ENCODE results near the gene GPC6. TPM values are rescaled to one million over a fixed set of nuclear protein-coding genes. Genes with fewer than 3 reads are reported as not detected.

Gene GPC6
- total RNA-seq, 1 donor from 2014 or later, result 16.1 TPM

DNA sequence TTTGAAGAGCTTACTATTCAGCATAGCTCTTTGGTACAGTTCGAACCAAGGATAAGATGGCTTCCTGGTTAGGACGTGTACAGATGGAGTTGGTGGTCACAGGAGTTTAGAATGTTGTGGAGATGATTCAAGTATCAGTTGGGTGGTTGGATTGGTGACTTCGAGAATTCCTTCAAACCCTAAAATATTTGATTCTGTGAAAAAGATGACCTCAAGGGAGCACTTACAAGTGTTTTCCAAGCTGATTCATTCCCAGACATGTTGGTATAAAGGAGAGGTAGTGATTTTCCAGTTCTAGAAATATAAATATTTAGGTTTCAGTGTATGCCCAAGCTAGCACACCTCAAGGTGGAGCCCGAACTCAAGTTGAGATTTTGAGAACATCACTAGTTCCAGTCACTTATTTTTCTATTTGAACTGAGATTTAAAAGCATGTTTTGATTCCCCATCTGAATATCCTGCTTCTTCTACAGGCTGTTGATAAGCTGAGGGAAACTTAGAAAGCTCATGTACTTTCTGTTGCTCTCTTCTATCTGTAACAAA, 946.8 kb downstream of the GPC6 start:
- H3K36me3 Mint-ChIP-seq (ENCODE audit: low read depth, unreplicated experiment), result no peaks in the 10 kb centered on the region

DNA sequence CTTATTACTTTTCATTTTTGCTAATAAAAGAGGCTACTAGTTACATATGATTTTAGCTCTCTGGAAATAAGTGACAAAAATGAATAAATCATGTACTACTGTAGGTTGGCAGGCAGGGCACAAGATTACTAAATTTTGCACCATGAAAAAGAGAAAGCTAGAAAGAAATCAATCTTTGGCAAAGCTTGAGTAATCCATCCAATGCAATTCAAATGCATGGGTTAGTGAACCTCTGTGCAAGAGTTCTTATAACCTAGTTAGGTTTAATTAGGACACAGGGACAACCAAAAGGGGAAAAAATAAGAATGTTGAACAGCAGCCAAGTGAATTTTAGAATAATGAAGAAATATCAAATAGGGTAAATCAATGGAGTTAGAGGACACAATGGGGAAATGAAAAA, 947.4 kb downstream of the GPC6 start:
- Mint-ChIP-seq H3K4me1 (ENCODE audit: unreplicated experiment) (no peaks in the 10 kb centered on the region), H3K36me3 (ENCODE audit: low read depth, unreplicated experiment) (no peaks in the 10 kb centered on the region), H3K4me3 (ENCODE audit: unreplicated experiment) (no peak overlapping the region), H3K27ac (ENCODE audit: unreplicated experiment) (no peak overlapping the region), H3K27me3 (ENCODE audit: unreplicated experiment) (no peaks in the 10 kb centered on the region), H3K9me3 (ENCODE audit: unreplicated experiment) (no peaks in the 10 kb centered on the region)
- TF ChIP-seq, protein P1, sequence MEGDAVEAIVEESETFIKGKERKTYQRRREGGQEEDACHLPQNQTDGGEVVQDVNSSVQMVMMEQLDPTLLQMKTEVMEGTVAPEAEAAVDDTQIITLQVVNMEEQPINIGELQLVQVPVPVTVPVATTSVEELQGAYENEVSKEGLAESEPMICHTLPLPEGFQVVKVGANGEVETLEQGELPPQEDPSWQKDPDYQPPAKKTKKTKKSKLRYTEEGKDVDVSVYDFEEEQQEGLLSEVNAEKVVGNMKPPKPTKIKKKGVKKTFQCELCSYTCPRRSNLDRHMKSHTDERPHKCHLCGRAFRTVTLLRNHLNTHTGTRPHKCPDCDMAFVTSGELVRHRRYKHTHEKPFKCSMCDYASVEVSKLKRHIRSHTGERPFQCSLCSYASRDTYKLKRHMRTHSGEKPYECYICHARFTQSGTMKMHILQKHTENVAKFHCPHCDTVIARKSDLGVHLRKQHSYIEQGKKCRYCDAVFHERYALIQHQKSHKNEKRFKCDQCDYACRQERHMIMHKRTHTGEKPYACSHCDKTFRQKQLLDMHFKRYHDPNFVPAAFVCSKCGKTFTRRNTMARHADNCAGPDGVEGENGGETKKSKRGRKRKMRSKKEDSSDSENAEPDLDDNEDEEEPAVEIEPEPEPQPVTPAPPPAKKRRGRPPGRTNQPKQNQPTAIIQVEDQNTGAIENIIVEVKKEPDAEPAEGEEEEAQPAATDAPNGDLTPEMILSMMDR (IDR thresholded peaks at IDR 0.05; ENCODE audit: unreplicated experiment), result no peak
- DNase-seq (ENCODE audit: low spot score), result no peak

More for the DNA sequence above, 946.8 kb downstream of the GPC6 start:
- H3K4me3 Mint-ChIP-seq (ENCODE audit: unreplicated experiment), result no peak overlapping the region
- no peaks in the 10 kb centered on the region for H3K4me1 Mint-ChIP-seq (ENCODE audit: unreplicated experiment)
- H3K27ac Mint-ChIP-seq (ENCODE audit: unreplicated experiment), result no peak overlapping the region
- no peaks in the 10 kb centered on the region for H3K9me3 Mint-ChIP-seq (ENCODE audit: unreplicated experiment)
- TF ChIP-seq, protein P1 (IDR thresholded peaks at IDR 0.05; ENCODE audit: unreplicated experiment), result no peak
- no peaks in the 10 kb centered on the region for H3K27me3 Mint-ChIP-seq (ENCODE audit: unreplicated experiment)
- no peak for DNase-seq (ENCODE audit: low spot score)

DNA sequence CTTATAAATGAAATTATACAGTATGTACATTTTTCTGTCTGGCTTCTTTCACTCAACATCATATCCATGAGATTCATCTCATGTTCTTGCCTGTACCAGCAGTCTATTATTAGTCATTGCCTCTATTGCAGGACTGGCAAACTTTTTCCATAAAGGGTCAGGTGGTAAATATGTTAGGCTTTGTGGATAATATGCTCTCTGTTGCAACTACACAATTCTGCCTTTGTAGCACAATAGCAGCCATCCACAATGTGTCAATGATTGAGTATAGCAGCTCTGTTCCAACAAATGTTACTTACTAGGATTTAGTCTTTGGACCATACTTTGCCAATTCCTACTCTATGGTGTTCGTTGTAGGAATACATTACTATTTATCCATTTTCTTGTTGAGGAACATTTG, 948.5 kb downstream of the GPC6 start:
- H3K36me3 Mint-ChIP-seq (ENCODE audit: low read depth, unreplicated experiment), result no peaks in the 10 kb centered on the region
- no peaks in the 10 kb centered on the region for H3K27me3 Mint-ChIP-seq (ENCODE audit: unreplicated experiment)
- no peaks in the 10 kb centered on the region for H3K4me1 Mint-ChIP-seq (ENCODE audit: unreplicated experiment)
- DNase-seq (ENCODE audit: low spot score), result no peak
- no peaks in the 10 kb centered on the region for H3K9me3 Mint-ChIP-seq (ENCODE audit: unreplicated experiment)
- TF ChIP-seq, protein P1 (IDR thresholded peaks at IDR 0.05; ENCODE audit: unreplicated experiment), result no peak
- no peak overlapping the region for H3K27ac Mint-ChIP-seq (ENCODE audit: unreplicated experiment)
- H3K4me3 Mint-ChIP-seq (ENCODE audit: unreplicated experiment), result no peak overlapping the region

DNA sequence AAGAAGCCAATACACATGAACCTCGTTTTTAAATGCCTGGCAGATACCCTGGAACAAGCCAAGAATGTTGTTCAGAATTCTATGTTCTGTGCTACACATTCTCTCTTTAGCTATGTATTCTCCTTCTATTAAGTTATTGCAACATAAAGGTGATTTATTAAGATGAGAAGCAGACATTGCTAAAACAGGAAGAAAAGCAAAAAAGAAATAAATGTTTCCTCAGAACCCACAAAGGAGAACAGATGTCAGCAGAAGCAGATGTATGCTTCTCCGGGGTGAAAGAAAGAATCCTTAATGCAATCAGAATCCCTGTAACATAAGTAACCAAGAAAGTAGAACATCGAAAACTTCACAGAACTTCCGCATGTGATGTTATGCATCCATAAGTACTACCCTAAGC, 950.0 kb downstream of the GPC6 start:
- TF ChIP-seq, protein P1 (IDR thresholded peaks at IDR 0.05; ENCODE audit: unreplicated experiment), result no peak
- H3K9me3 Mint-ChIP-seq (ENCODE audit: unreplicated experiment), result no peaks in the 10 kb centered on the region
- no peak overlapping the region for H3K27ac Mint-ChIP-seq (ENCODE audit: unreplicated experiment)
- no peaks in the 10 kb centered on the region for H3K36me3 Mint-ChIP-seq (ENCODE audit: low read depth, unreplicated experiment)
- no peaks in the 10 kb centered on the region for H3K4me1 Mint-ChIP-seq (ENCODE audit: unreplicated experiment)
- DNase-seq (ENCODE audit: low spot score), result no peak
- H3K27me3 Mint-ChIP-seq (ENCODE audit: unreplicated experiment), result no peaks in the 10 kb centered on the region
- H3K4me3 Mint-ChIP-seq (ENCODE audit: unreplicated experiment), result no peak overlapping the region

DNA sequence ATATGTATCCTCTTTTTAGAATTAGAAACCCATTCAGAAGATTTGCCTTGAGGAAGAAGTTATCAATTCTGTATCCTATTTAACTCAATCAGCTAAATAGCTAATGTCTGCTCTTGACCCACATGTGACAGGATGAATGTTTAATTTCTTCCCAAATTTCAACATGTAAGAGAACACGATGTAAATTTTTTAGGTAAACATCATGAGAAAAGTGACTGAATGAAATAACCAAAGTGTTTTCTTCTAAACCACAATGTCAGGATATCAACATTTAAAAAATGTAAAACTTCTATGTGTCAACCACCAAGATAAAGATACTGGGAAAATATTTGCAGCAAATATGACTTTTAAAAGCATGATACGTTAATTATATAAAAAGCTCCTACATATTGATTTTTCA, 950.4 kb downstream of the GPC6 start:
- no peak for DNase-seq (ENCODE audit: low spot score)
- H3K4me1 Mint-ChIP-seq (ENCODE audit: unreplicated experiment), result no peaks in the 10 kb centered on the region

More for the DNA sequence above, 950.4 kb downstream of the GPC6 start:
- H3K27me3 Mint-ChIP-seq (ENCODE audit: unreplicated experiment), result no peaks in the 10 kb centered on the region
- H3K9me3 Mint-ChIP-seq (ENCODE audit: unreplicated experiment), result no peaks in the 10 kb centered on the region
- no peak overlapping the region for H3K4me3 Mint-ChIP-seq (ENCODE audit: unreplicated experiment)
- H3K27ac Mint-ChIP-seq (ENCODE audit: unreplicated experiment), result no peak overlapping the region
- TF ChIP-seq, protein P1 (IDR thresholded peaks at IDR 0.05; ENCODE audit: unreplicated experiment), result no peak
- no peaks in the 10 kb centered on the region for H3K36me3 Mint-ChIP-seq (ENCODE audit: low read depth, unreplicated experiment)

All from endothelial cell (in vitro differentiated cells).